Mucosa of gallbladder (tissue), 1 donor: ENCODE data around the gene VWA3B. TPM values are rescaled to one million over a fixed set of nuclear protein-coding genes. Genes with fewer than 3 reads are reported as not detected.
"Not testable (repeated sequence)": the region's sequence is repeated elsewhere in the genome, so short reads cannot be mapped to it uniquely, and the experiment has no call there.

Experiments used
- DNase-seq: peaks from one replicate; pipeline ENCODE4 v3.0.0-alpha.2; 2020; ENCODE audit warnings: low spot score
- total RNA-seq: library from RNA; stranded (reverse); gene quantifications from one replicate; pipeline ENCODE4 v1.2.1, GENCODE V29; 2021
- donor health status: DM: no; HTN: no; CAD: no.

The VWA3B gene
- total RNA-seq, 1 donor from 2014 or later, result 0.58 TPM

GRCh38 chr2:98130073-98130472, 43.1 kb downstream of the VWA3B start:
- DNase-seq, result not testable (repeated sequence)

GRCh38 chr2:98134172-98135005, 47.4 kb downstream of the VWA3B start:
- DNase-seq, result no peak

GRCh38 chr2:98137196-98137595, 50.2 kb downstream of the VWA3B start:
- no peak for DNase-seq

- not testable (repeated sequence) for DNase-seq
Observed at GRCh38 chr2:98138978-98139377, 52.0 kb downstream of the VWA3B start.

- DNase-seq, result no peak
Observed at GRCh38 chr2:98140210-98140609, 53.2 kb downstream of the VWA3B start.

- DNase-seq, result no peak
Observed at GRCh38 chr2:98142106-98142791, 55.3 kb downstream of the VWA3B start.

GRCh38 chr2:98145070-98145469, 58.1 kb downstream of the VWA3B start:
- no peak for DNase-seq

GRCh38 chr2:98147900-98148299, 60.9 kb downstream of the VWA3B start:
- not testable (repeated sequence) for DNase-seq

GRCh38 chr2:98148595-98149332, 61.8 kb downstream of the VWA3B start:
- DNase-seq, result no peak

GRCh38 chr2:98149333-98149697, 62.3 kb downstream of the VWA3B start:
- peak; percentile 43 for DNase-seq

- no peak for DNase-seq
Observed at GRCh38 chr2:98153481-98153880, 66.5 kb downstream of the VWA3B start.

GRCh38 chr2:98155291-98155690, 68.3 kb downstream of the VWA3B start:
- no peak for DNase-seq

GRCh38 chr2:98155716-98156115, 68.7 kb downstream of the VWA3B start:
- no peak for DNase-seq

- no peak for DNase-seq
Observed at GRCh38 chr2:98156304-98156703, 69.3 kb downstream of the VWA3B start.

GRCh38 chr2:98157557-98157956, 70.6 kb downstream of the VWA3B start:
- no peak for DNase-seq

- no peak for DNase-seq
Observed at GRCh38 chr2:98158305-98158704, 71.3 kb downstream of the VWA3B start.

GRCh38 chr2:98160554-98160953, 73.6 kb downstream of the VWA3B start:
- DNase-seq, result no peak

- no peak for DNase-seq
Observed at GRCh38 chr2:98161186-98161585, 74.2 kb downstream of the VWA3B start.

- DNase-seq, result no peak
Observed at GRCh38 chr2:98164256-98164655, 77.3 kb downstream of the VWA3B start.

- DNase-seq, result no peak
Observed at GRCh38 chr2:98165516-98166071, 78.6 kb downstream of the VWA3B start.

- DNase-seq, result no peak
Observed at GRCh38 chr2:98167916-98168315, 80.9 kb downstream of the VWA3B start.

GRCh38 chr2:98170076-98170475, 83.1 kb downstream of the VWA3B start:
- no peak for DNase-seq
